Thymus (tissue), 11 donors: ENCODE results near the gene TMEM245. TPM values are rescaled to one million over a fixed set of nuclear protein-coding genes. Genes with fewer than 3 reads are reported as not detected.
A peak's percentile ranks its signal among the peaks of the same experiment; 100 is the strongest.

Experiments used
- DNase-seq, 9 donors: peaks; one replicate each; pipeline ENCODE4 v3.0.0-alpha.2; 2013; ENCODE audit warnings: low spot score in 9 of 9, low read depth in 6 of 9, missing footprints in 1 of 9
- H3K27ac ChIP-seq, 2 donors: one replicate each; pipeline ENCODE4 v1.5.1; 2013; ENCODE audit warnings: control low read depth in 1 of 2, low read depth in 1 of 2, low read length in 1 of 2, mild to moderate bottlenecking in 1 of 2, moderate library complexity in 1 of 2
- H3K27me3 ChIP-seq, 2 donors: one replicate each; pipeline ENCODE4 v1.5.1; 2013; ENCODE audit warnings: low read length in 1 of 2; ENCODE audit not compliant: control insufficient read depth in 2 of 2, insufficient read depth in 1 of 2
- H3K36me3 ChIP-seq, 2 donors: one replicate each; pipeline ENCODE4 v1.5.1; 2013; ENCODE audit warnings: low read length in 1 of 2, mild to moderate bottlenecking in 1 of 2, moderate library complexity in 1 of 2; ENCODE audit not compliant: control insufficient read depth in 2 of 2, insufficient read depth in 2 of 2
- H3K4me1 ChIP-seq, 2 donors: one replicate each; pipeline ENCODE4 v1.5.1; 2013; ENCODE audit warnings: low read length in 2 of 2; ENCODE audit not compliant: control insufficient read depth in 2 of 2, insufficient read depth in 2 of 2
- H3K4me3 ChIP-seq, 2 donors: one replicate each; pipeline ENCODE4 v1.5.1; 2013; ENCODE audit warnings: low read length in 2 of 2, control low read depth in 1 of 2, mild to moderate bottlenecking in 1 of 2
- H3K9me3 ChIP-seq, 2 donors: one replicate each; pipeline ENCODE4 v1.5.1; 2013; ENCODE audit warnings: low read length in 1 of 2, mild to moderate bottlenecking in 1 of 2; ENCODE audit not compliant: control insufficient read depth in 2 of 2, insufficient read depth in 1 of 2
- WGBS: extraction: QIAGEN DNeasy Blood & Tissue Kit; methylation state at CpG from one replicate; pipeline ENCODE4 v1.1.7; 2013; 5-methylcytosine and 5-hydroxymethylcytosine counted together
- polyA plus RNA-seq: library from polyadenylated mRNA; stranded (reverse); fragments of 200-250 nt; gene quantifications from one replicate; pipeline ENCODE4 v1.2.3, GENCODE V29; 2013
- total RNA-seq: library from RNA; stranded (reverse); fragments of 120-200 nt; gene quantifications from one replicate; pipeline ENCODE4 v1.2.4, GENCODE V29; 2013
- donor health status: healthy.

The TMEM245 gene
- total and polyA plus RNA-seq, 2 donors = 9.3 to 21.1 TPM

DNA sequence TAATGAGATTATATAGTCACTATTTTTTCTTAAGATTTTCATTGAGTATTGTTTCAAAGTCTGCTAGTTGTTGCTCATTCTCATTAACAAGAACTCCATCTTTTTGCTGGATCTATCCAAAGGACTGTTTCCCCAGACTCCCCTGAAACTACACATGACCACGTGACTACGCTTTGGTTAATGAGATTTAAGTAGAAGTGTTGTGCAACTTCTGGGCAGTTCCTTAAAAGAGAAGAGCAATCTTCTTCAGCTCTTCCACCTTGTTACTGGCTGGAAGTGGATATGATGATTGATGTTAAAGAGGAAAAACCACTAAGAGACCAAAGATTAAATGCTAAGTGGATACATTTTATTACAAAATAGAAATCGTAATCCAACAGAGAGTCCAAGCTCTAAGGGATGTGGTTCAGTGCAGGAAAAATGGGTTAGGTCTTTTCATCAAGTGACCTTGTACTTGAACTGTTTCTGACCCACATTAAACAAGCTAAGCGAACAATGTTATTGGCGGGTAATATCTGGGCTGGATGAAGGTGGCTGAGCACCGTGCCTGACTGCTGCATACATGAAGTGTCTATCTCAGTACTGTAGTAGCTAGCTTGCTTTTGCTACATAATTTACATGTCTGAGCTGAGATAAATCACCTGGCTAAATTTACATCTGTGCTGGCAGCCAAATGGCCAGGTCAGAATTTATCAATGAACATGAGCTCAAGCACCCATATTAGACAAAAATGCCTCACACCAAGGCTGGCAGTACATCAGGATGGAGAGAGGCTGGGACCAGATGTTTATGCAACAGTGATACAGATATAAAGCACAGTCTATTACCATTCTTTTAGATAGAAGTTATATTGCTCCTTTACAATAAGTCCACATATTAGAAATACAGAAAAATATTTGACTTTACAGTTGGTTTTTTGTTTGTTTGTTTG, 98.9 kb downstream of the TMEM245 start:
- H3K4me1 ChIP-seq = no peaks in the 10 kb centered on the region
- no peak for DNase-seq
- no peaks in the 10 kb centered on the region for H3K27me3 ChIP-seq
- H3K27ac ChIP-seq = no peak overlapping the region
- no peak overlapping the region for H3K4me3 ChIP-seq
- 95% methylated on average over 6 of the region's 6 CpGs for WGBS
- H3K36me3 ChIP-seq = peaks cover 0 to 11% of the 10 kb centered on the region in 2 donors
- H3K9me3 ChIP-seq = no peaks in the 10 kb centered on the region

DNA sequence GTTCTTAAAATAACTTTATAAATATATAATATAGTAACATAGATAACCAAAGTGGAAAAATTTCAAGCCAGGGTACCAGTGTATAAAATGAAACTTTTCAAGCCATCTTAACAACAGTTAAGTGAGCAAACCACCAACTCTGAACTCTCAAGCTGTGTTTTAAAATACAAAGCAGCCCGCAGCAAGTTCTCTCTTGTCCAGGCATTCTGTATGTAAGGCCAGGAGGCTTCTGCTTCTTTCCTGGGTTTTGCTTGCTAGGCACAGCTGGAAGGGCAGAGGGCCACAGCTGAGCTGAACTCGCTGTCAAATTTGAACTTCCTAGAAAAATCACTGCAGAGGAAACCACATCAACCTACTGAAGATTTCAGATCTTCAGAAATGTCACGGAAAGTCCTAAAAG, 99.6 kb downstream of the TMEM245 start:
- 89% methylated on average over 3 of the region's 3 CpGs for WGBS

GRCh38 chr9:109019420-109019819, 100.3 kb downstream of the TMEM245 start:
- DNase-seq = no peak
- Histone ChIP-seq H3K27me3 (no peaks in the 10 kb centered on the region), H3K9me3 (no peaks in the 10 kb centered on the region), H3K4me1 (peaks cover 0 to 2% of the 10 kb centered on the region in 2 donors), H3K27ac (no peak overlapping the region), H3K36me3 (peaks cover 0 to 11% of the 10 kb centered on the region in 2 donors), H3K4me3 (no peak overlapping the region)
- WGBS = 93% methylated on average over 3 of the region's 3 CpGs

More for the DNA sequence above, 99.6 kb downstream of the TMEM245 start:
- DNase-seq = no peak
- no peaks in the 10 kb centered on the region for H3K27me3 ChIP-seq
- no peak overlapping the region for H3K27ac ChIP-seq
- no peaks in the 10 kb centered on the region for H3K4me1 ChIP-seq
- no peak overlapping the region for H3K4me3 ChIP-seq
- H3K9me3 ChIP-seq = no peaks in the 10 kb centered on the region
- peaks cover 0 to 11% of the 10 kb centered on the region in 2 donors for H3K36me3 ChIP-seq

GRCh38 chr9:109017493-109017892, 102.3 kb downstream of the TMEM245 start:
- WGBS = 96% methylated on average over 6 of the region's 6 CpGs
- H3K36me3 ChIP-seq = peaks cover 0 to 11% of the 10 kb centered on the region in 2 donors
- no peak overlapping the region for H3K27ac ChIP-seq

DNA sequence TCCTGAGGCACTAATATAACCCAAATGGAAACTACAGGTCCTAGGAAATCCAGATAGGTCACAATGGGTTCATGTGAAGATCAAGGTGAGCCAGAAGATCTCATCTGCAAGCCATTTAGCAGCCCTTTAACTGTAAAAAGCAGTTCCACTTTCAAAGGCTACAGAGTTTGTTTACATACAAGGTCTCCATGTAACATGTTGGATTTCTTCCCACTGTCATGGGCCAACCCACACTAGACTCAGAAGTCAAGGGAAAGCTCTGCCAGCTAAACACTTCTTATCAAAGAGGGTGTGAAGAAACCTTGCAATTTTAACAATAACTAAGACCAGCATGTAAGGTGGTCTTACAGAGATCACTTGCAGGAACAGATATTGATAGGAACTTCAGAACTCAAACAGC, 102.7 kb downstream of the TMEM245 start:
- DNase-seq = no peak
- H3K4me1 ChIP-seq = peaks cover 5 to 14% of the 10 kb centered on the region in 2 donors

More at GRCh38 chr9:109017493-109017892, 102.3 kb downstream of the TMEM245 start:
- H3K4me3 ChIP-seq = no peak overlapping the region
- H3K27me3 ChIP-seq = no peaks in the 10 kb centered on the region
- H3K9me3 ChIP-seq = no peaks in the 10 kb centered on the region
- DNase-seq = no peak
- H3K4me1 ChIP-seq = peaks cover under 1 to 10% of the 10 kb centered on the region in 2 donors

GRCh38 chr9:109016132-109016531, 103.6 kb downstream of the TMEM245 start:
- no peaks in the 10 kb centered on the region for H3K27me3 ChIP-seq
- H3K9me3 ChIP-seq = no peaks in the 10 kb centered on the region
- peaks cover 7 to 18% of the 10 kb centered on the region in 2 donors for H3K4me1 ChIP-seq
- H3K4me3 ChIP-seq = no peak overlapping the region
- peaks cover 0 to 11% of the 10 kb centered on the region in 2 donors for H3K36me3 ChIP-seq
- 97% methylated on average over 1 of the region's 1 CpG for WGBS
- no peak overlapping the region for H3K27ac ChIP-seq
- DNase-seq = no peak

More for the DNA sequence above, 102.7 kb downstream of the TMEM245 start:
- Histone ChIP-seq H3K36me3 (peaks cover 0 to 11% of the 10 kb centered on the region in 2 donors), H3K27ac (no peak overlapping the region), H3K9me3 (no peaks in the 10 kb centered on the region), H3K27me3 (no peaks in the 10 kb centered on the region), H3K4me3 (no peak overlapping the region)

DNA sequence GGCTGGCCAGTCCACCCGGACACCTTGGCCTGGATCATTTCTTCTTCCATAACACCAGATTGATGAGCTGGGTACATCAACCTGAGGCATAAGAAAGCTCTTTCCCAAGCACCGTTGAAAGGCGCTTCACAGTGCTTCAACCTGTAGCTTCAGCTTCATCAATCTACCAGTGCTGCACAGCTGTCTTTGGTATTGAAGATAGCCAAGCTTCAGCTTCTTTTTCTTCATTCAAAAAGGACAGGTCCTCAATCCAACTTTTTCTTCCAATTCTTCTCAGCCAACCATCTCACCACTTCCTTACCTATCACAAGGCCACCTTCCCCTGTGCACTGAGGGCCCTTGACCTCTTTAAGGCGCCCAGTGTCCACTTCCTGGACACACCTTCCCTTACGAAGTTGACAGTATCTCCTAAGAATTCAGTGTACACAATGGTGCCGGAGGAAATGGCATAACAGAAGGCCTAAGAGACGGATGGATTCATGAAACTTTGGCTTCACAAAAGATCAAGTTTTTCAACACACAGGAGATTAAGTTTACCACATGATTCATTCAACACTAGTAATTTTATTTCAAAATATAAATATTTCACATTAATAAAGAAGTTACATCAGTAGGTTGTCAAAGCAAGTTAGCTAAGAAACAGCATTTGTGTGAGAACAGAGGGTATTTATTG, 105.0 kb downstream of the TMEM245 start:
- 95% methylated on average over 7 of the region's 7 CpGs for WGBS
- H3K4me3 ChIP-seq = no peak overlapping the region
- DNase-seq = no peak
- H3K4me1 ChIP-seq = peaks cover 7 to 18% of the 10 kb centered on the region in 2 donors
- peaks cover 0 to 11% of the 10 kb centered on the region in 2 donors for H3K36me3 ChIP-seq
- peak overlapping the region; percentile 42 to 72 for H3K27ac ChIP-seq
- H3K9me3 ChIP-seq = no peaks in the 10 kb centered on the region
- no peaks in the 10 kb centered on the region for H3K27me3 ChIP-seq

DNA sequence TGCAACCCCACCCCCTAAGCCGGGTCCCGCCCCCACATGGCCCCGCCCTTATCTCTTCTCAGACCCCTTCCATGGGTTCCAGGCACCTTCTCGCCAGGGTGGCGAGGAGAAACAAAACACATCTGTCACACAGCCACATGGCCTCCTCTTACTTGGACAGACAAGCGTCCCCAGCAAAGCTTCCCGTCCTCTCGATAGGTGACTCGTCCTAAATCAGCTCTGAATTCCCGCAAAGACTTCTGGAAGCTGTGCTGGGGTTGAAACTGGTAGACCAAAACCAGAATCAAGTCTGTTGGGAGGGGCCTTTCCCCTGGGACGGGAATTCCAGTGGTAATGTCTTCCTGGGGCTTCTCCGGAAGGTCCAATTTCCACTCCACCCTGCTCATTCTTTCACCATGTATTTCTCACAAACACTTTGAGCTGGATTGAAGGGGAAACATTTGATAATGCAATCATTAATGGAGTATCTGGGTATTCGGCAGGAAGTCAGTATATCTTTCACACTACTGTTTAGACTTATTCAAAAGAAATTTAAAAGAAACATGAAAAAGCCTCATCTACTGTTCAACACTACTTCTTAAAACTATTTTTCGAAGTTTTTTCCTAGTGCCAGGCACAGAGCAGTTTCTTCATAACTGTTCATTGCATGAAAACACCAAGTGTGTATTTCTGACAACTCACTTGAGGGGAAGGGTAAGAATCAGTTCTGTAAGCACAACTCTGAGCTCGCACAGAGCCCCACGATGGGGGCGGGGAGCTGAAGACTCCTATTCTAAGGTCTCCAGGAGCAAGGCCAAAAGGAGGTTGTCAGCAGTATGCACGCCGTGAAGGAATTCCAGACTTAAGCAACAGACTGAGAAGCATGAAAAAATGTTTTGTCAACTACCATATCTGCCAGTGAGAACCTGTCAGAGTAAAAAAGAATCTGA, 105.8 kb downstream of the TMEM245 start:
- Histone ChIP-seq H3K36me3 (peaks cover 0 to 8% of the 10 kb centered on the region in 2 donors), H3K4me1 (peaks cover 7 to 18% of the 10 kb centered on the region in 2 donors), H3K9me3 (no peaks in the 10 kb centered on the region), H3K27me3 (no peaks in the 10 kb centered on the region), H3K4me3 (peak overlapping the region; percentile 4 to 86), H3K27ac (peak overlapping the region; percentile 72 to 78)
- 48% methylated on average over 19 of the region's 19 CpGs for WGBS
- peak in 1 of 9 donors; percentile 30 for DNase-seq
